ENCODE data around the gene ABCB6. TPM values are rescaled to one million over a fixed set of nuclear protein-coding genes. Genes with fewer than 3 reads are reported as not detected.
A peak's percentile ranks its signal among the peaks of the same experiment; 100 is the strongest.

Gene ABCB6
- total and polyA plus RNA-seq, 2 of the 8 experiments (the other 6 are each of a cell fraction or from before 2014, with no cell fraction given) = 44.9 to 50.6 TPM

- TF ChIP-seq ATF3 (IDR thresholded peaks at IDR 0.05; ENCODE audit: insufficient read depth, low read depth, low read length) (no peak), NANOG (IDR thresholded peaks at IDR 0.05; ENCODE audit: insufficient read depth, low read depth, low read length, poor library complexity, severe bottlenecking) (no peak), GABPA (IDR thresholded peaks at IDR 0.05; ENCODE audit: borderline replicate concordance, insufficient read depth, low read length) (no peak), RXRA (IDR thresholded peaks at IDR 0.05; ENCODE audit: insufficient read depth, low read depth, low read length) (no peak), TCF12 (IDR thresholded peaks at IDR 0.05; ENCODE audit: low read depth, low read length) (no peak), SP4 (IDR thresholded peaks at IDR 0.05; ENCODE audit: low read length) (no peak; the same call in 1 of the 2 replicates), JUND (IDR thresholded peaks at IDR 0.05; ENCODE audit: low read length) (peak; percentile 74), RBBP5 (IDR thresholded peaks at IDR 0.05; ENCODE audit: borderline replicate concordance, low read depth, low read length) (no peak; the same call in 1 of the 2 replicates), BRCA1 (IDR thresholded peaks at IDR 0.05; ENCODE audit: low read depth, low read length) (no peak), SP2 (IDR thresholded peaks at IDR 0.05; ENCODE audit: low read length) (no peak), TBP (IDR thresholded peaks at IDR 0.05; ENCODE audit: low read depth, low read length) (peak; percentile 58; the same call in 1 of the 2 replicates), CREB1 (IDR thresholded peaks at IDR 0.05) (peak; percentile 87), POLR2AphosphoS5 (IDR thresholded peaks at IDR 0.05; ENCODE audit: low read depth, low read length) (peak; percentile 87), SIN3A (conservative IDR thresholded peaks at IDR 0.05 in 1 of 2, IDR thresholded peaks at IDR 0.05 in 1 of 2; ENCODE audit: low read depth in 1 of 2, low read length in 2 of 2) (peak; percentile 16 to 68; a peak in 2 of 4 replicates)
- TF ChIP-seq, protein P1, sequence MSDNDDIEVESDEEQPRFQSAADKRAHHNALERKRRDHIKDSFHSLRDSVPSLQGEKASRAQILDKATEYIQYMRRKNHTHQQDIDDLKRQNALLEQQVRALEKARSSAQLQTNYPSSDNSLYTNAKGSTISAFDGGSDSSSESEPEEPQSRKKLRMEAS (IDR thresholded peaks at IDR 0.05) = no peak
Measured at GRCh38 chr2:219206328-219207133, 12.2 kb downstream of the ABCB6 start, which contains the start of gene ZFAND2B (continued).

Data from H1 (cell line).